ENCODE data around the gene REXO5. TPM values are rescaled to one million over a fixed set of nuclear protein-coding genes. Genes with fewer than 3 reads are reported as not detected.

The REXO5 gene
- total RNA-seq, 2 experiments from 2014 or later, result 26.5 to 38.9 TPM

DNA sequence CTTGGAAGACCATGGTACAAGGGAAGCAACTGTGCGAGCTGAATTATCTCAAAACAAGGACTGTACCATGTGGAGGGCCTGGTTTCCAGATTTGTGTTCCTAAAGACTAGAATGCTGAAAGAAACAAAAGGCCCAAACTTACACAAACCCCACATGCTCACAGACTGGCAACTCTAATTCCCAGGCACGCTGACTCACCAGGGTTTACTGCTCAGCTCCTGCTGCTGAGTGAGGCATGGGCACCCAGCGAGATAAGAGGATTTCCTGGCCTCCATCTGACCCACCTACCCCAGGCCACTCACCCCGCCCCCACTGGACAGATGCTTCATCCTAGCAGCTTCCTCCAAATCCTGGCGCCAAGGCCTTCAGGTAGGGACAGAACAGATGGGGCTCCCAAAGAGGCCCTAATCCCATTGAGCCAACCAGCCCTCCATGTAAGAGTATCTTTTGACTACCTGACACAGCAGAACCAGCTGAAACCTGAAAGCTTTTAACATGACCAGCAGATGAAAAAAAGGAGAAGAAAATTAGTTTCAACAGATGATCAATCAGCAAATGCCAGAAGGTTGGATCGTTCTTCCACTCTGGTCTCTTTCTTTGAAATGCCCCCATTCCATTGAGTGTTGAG, 59.9 kb downstream of the REXO5 start:
- ChIA-PET CTCF (ENCODE audit: unreplicated experiment) (interaction anchor here (0.5 kb wide), 1 partner anchor 1288 kb away, joined by 3 read pairs; no protein-coding TSS in a partner anchor), POLR2A (no interaction called here)
- no peaks in the 10 kb centered on the region for H4K20me1 ChIP-seq (ENCODE audit: insufficient read depth, low read length)
- H3K4me1 ChIP-seq (ENCODE audit: insufficient read depth, low read length, poor library complexity, severe bottlenecking), result no peaks in the 10 kb centered on the region
- no peaks in the 10 kb centered on the region for H3K9me3 ChIP-seq (ENCODE audit: low read length)
- H3K79me2 ChIP-seq (ENCODE audit: insufficient read depth, low read depth, low read length), result no peaks in the 10 kb centered on the region
- 0 out of 2 replicates have a peak, but pooled peaks cover 5% of the 10 kb centered on the region for H3K36me3 ChIP-seq (ENCODE audit: insufficient read depth, low read length)
- BruUV-seq (replicated peaks), result no TSS peak
- no peak overlapping the region for H3K27ac ChIP-seq (ENCODE audit: low read depth, low read length, poor library complexity, severe bottlenecking)
- TF ChIP-seq EZH2phosphoT487 (IDR thresholded peaks at IDR 0.05; ENCODE audit: borderline replicate concordance, low read depth, low read length), result no peak
- TF ChIP-seq, protein P1, sequence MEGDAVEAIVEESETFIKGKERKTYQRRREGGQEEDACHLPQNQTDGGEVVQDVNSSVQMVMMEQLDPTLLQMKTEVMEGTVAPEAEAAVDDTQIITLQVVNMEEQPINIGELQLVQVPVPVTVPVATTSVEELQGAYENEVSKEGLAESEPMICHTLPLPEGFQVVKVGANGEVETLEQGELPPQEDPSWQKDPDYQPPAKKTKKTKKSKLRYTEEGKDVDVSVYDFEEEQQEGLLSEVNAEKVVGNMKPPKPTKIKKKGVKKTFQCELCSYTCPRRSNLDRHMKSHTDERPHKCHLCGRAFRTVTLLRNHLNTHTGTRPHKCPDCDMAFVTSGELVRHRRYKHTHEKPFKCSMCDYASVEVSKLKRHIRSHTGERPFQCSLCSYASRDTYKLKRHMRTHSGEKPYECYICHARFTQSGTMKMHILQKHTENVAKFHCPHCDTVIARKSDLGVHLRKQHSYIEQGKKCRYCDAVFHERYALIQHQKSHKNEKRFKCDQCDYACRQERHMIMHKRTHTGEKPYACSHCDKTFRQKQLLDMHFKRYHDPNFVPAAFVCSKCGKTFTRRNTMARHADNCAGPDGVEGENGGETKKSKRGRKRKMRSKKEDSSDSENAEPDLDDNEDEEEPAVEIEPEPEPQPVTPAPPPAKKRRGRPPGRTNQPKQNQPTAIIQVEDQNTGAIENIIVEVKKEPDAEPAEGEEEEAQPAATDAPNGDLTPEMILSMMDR (conservative IDR thresholded peaks at IDR 0.05; ENCODE audit: low read length), result no peak
- DNase-seq (ENCODE audit: low spot score), result no peak
- intact Hi-C loops (cut with micrococcal nuclease; ENCODE audit: unreplicated experiment), result no loop called here
- no peak overlapping the region for H3K4me2 ChIP-seq (ENCODE audit: low read length)
- no peak overlapping the region for H2AFZ ChIP-seq (ENCODE audit: low read length)
- H3K4me3 ChIP-seq (ENCODE audit: low read depth, low read length, poor library complexity, severe bottlenecking), result no peak overlapping the region
- no peaks in the 10 kb centered on the region for H3K9me2 ChIP-seq (ENCODE audit: insufficient read depth, low read length)

DNA sequence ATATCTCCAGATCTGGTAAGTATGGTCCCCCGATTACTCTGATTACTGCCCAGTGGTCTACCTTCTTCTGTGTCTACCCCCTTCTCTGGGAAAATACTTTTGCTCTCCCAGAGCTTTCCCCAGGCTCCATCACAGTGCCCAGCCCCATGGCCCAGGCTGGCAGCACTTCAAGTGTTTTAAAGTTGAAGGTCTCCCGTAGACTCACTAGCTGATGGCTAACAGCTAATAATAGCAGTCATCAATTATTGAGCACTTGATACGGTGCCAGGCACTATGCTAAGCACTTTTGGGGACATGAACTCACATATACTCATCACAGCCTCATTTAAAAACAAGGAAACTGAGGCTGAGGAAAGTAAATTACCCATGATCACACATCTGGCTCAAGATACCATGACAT, 60.5 kb downstream of the REXO5 start:
- intact Hi-C loops (cut with micrococcal nuclease; ENCODE audit: unreplicated experiment), result no loop called here
- H3K79me2 ChIP-seq (ENCODE audit: insufficient read depth, low read depth, low read length), result no peaks in the 10 kb centered on the region
- no peaks in the 10 kb centered on the region for H4K20me1 ChIP-seq (ENCODE audit: insufficient read depth, low read length)
- TF ChIP-seq, protein P1 (conservative IDR thresholded peaks at IDR 0.05; ENCODE audit: low read length), result no peak
- no peak for TF ChIP-seq EZH2phosphoT487 (IDR thresholded peaks at IDR 0.05; ENCODE audit: borderline replicate concordance, low read depth, low read length)
- H3K4me1 ChIP-seq (ENCODE audit: insufficient read depth, low read length, poor library complexity, severe bottlenecking), result no peaks in the 10 kb centered on the region
- POLR2A ChIA-PET, result no interaction called here
- H3K9me3 ChIP-seq (ENCODE audit: low read length), result no peaks in the 10 kb centered on the region
- no peak overlapping the region for H3K4me2 ChIP-seq (ENCODE audit: low read length)
- H3K9me2 ChIP-seq (ENCODE audit: insufficient read depth, low read length), result no peaks in the 10 kb centered on the region
- no peak overlapping the region for H3K27ac ChIP-seq (ENCODE audit: low read depth, low read length, poor library complexity, severe bottlenecking)
- no peak overlapping the region for H3K4me3 ChIP-seq (ENCODE audit: low read depth, low read length, poor library complexity, severe bottlenecking)
- no peak overlapping the region for H2AFZ ChIP-seq (ENCODE audit: low read length)
- no peak for DNase-seq (ENCODE audit: low spot score)
- CTCF ChIA-PET (ENCODE audit: unreplicated experiment), result interaction anchor here (0.5 kb wide), 1 partner anchor 1289 kb away, joined by 3 read pairs; no protein-coding TSS in a partner anchor
- BruUV-seq (replicated peaks), result no TSS peak
- H3K36me3 ChIP-seq (ENCODE audit: insufficient read depth, low read length), result 0 out of 2 replicates have a peak, but pooled peaks cover 5% of the 10 kb centered on the region

GRCh38 chr16:20867585-20867984, 61.3 kb downstream of the REXO5 start:
- Histone ChIP-seq H4K20me1 (ENCODE audit: insufficient read depth, low read length) (no peaks in the 10 kb centered on the region), H3K9me2 (ENCODE audit: insufficient read depth, low read length) (no peaks in the 10 kb centered on the region), H3K79me2 (ENCODE audit: insufficient read depth, low read depth, low read length) (no peaks in the 10 kb centered on the region), H3K4me2 (ENCODE audit: low read length) (no peak overlapping the region), H3K27ac (ENCODE audit: low read depth, low read length, poor library complexity, severe bottlenecking) (no peak overlapping the region), H3K36me3 (ENCODE audit: insufficient read depth, low read length) (0 out of 2 replicates have a peak, but pooled peaks cover 1% of the 10 kb centered on the region), H3K9me3 (ENCODE audit: low read length) (no peaks in the 10 kb centered on the region), H3K4me1 (ENCODE audit: insufficient read depth, low read length, poor library complexity, severe bottlenecking) (no peaks in the 10 kb centered on the region), H3K4me3 (ENCODE audit: low read depth, low read length, poor library complexity, severe bottlenecking) (no peak overlapping the region), H2AFZ (ENCODE audit: low read length) (no peak overlapping the region)
- no peak for DNase-seq (ENCODE audit: low spot score)
- ChIA-PET POLR2A (interaction anchor here (0.5 kb wide), 1 partner anchor 13 kb away, joined by 3 read pairs; no protein-coding TSS in a partner anchor), CTCF (ENCODE audit: unreplicated experiment) (interaction anchor here (0.8 kb wide), 1 partner anchor 17 kb away, joined by 3 read pairs; no protein-coding TSS in a partner anchor)
- BruUV-seq (replicated peaks), result no TSS peak
- intact Hi-C loops (cut with micrococcal nuclease; ENCODE audit: unreplicated experiment), result no loop called here
- TF ChIP-seq EZH2phosphoT487 (IDR thresholded peaks at IDR 0.05; ENCODE audit: borderline replicate concordance, low read depth, low read length), result no peak
- TF ChIP-seq, protein P1 (conservative IDR thresholded peaks at IDR 0.05; ENCODE audit: low read length), result no peak
